Activated CD4-positive, CD25-positive, alpha-beta regulatory T cell treated with anti-CD3 and anti-CD28 coated beads, Interleukin-2, amount 50 U/mL, for 16 hours (primary cell): ENCODE measurements around the gene IL4.
"Not testable (repeated sequence)": the region's sequence is repeated elsewhere in the genome, so short reads cannot be mapped to it uniquely, and the experiment has no call there.

Experiments
- DNase-seq: peaks from one replicate; pipeline ENCODE4 v3.0.0-alpha.2; 2020; ENCODE audit warnings: low read depth, low spot score

The IL4 gene

GRCh38 chr5:132673939-132674630 is at the start of gene IL4:
IL4 (plus strand) TSS chr5:132673989; CDS start chr5:132674051, 62 bp downstream.
- no peak for DNase-seq

- DNase-seq: no peak
These were observed 46.3 kb upstream of the IL4 start for GRCh38 chr5:132627470-132627869.

- no peak for DNase-seq
These were observed 45.0 kb upstream of the IL4 start for GRCh38 chr5:132628814-132629213.

GRCh38 chr5:132629230-132629944 is 44.4 kb upstream of the IL4 start:
- DNase-seq: no peak

GRCh38 chr5:132633587-132633986 is 40.2 kb upstream of the IL4 start:
- not testable (repeated sequence) for DNase-seq

GRCh38 chr5:132635873-132636272 is 37.9 kb upstream of the IL4 start:
- DNase-seq: no peak

GRCh38 chr5:132637241-132637640 is 36.5 kb upstream of the IL4 start:
- no peak for DNase-seq

- no peak for DNase-seq
These were observed 34.1 kb upstream of the IL4 start for GRCh38 chr5:132639706-132640130.

GRCh38 chr5:132640613-132641012 is 33.2 kb upstream of the IL4 start:
- no peak for DNase-seq

- no peak for DNase-seq
These were observed 32.5 kb upstream of the IL4 start for GRCh38 chr5:132641241-132641723.

- no peak for DNase-seq
These were observed 31.9 kb upstream of the IL4 start for GRCh38 chr5:132641841-132642240.

- no peak for DNase-seq
These were observed 29.6 kb upstream of the IL4 start for GRCh38 chr5:132644177-132644576.

- DNase-seq: no peak
These were observed 27.1 kb upstream of the IL4 start for GRCh38 chr5:132646583-132647266.

GRCh38 chr5:132647473-132647872 is 26.3 kb upstream of the IL4 start:
- DNase-seq: no peak

- no peak for DNase-seq
These were observed 25.4 kb upstream of the IL4 start for GRCh38 chr5:132648355-132648754.

- DNase-seq: no peak
These were observed 21.8 kb upstream of the IL4 start for GRCh38 chr5:132651838-132652469.

- DNase-seq: no peak
These were observed 20.1 kb upstream of the IL4 start for GRCh38 chr5:132653716-132654115.

GRCh38 chr5:132655821-132656773 is 17.7 kb upstream of the IL4 start:
- DNase-seq: no peak

- DNase-seq: no peak
These were observed 16.9 kb upstream of the IL4 start for GRCh38 chr5:132656774-132657355.

GRCh38 chr5:132657676-132658380 is 16.0 kb upstream of the IL4 start, which contains the start of gene IL13:
IL13 (plus strand) TSS chr5:132658173; CDS start chr5:132658187, 14 bp downstream.
- DNase-seq: no peak
